Measurements from ENCODE around the gene ATP1A2.

Gene ATP1A2

DNA sequence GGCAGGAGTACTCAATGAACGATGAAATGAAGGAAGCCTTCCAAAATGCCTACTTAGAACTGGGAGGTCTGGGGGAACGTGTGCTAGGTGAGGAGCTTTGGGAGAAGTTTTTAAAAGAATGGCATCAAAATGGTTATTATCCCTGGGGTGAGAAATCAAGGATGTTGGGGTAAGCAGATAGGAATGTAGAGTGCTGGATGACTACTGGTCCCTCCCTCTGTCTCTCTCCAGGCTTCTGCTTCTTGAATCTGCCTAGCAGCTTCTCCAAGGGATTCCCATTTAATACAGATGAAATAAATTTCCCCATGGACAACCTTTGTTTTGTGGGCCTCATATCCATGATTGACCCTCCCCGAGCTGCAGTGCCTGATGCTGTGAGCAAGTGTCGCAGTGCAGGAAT is 55.8 kb downstream of the ATP1A2 start:
- H3K27me3 ChIP-seq (ENCODE audit: control insufficient read depth, low read length) = peaks cover 21% of the 10 kb centered on the region; the same call in 1 of the 2 replicates
- TF ChIP-seq, protein P1, sequence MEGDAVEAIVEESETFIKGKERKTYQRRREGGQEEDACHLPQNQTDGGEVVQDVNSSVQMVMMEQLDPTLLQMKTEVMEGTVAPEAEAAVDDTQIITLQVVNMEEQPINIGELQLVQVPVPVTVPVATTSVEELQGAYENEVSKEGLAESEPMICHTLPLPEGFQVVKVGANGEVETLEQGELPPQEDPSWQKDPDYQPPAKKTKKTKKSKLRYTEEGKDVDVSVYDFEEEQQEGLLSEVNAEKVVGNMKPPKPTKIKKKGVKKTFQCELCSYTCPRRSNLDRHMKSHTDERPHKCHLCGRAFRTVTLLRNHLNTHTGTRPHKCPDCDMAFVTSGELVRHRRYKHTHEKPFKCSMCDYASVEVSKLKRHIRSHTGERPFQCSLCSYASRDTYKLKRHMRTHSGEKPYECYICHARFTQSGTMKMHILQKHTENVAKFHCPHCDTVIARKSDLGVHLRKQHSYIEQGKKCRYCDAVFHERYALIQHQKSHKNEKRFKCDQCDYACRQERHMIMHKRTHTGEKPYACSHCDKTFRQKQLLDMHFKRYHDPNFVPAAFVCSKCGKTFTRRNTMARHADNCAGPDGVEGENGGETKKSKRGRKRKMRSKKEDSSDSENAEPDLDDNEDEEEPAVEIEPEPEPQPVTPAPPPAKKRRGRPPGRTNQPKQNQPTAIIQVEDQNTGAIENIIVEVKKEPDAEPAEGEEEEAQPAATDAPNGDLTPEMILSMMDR (IDR thresholded peaks at IDR 0.05; ENCODE audit: low read depth, low read length, poor library complexity, severe bottlenecking) = no peak
- TF ChIP-seq EZH2phosphoT487 (IDR thresholded peaks at IDR 0.05; ENCODE audit: borderline replicate concordance, low read length) = no peak
- H3F3A ChIP-seq (ENCODE audit: control insufficient read depth, insufficient read depth) = 0 out of 2 replicates have a peak, but pooled peaks cover 2% of the 10 kb centered on the region
- H4K20me1 ChIP-seq (ENCODE audit: control insufficient read depth, insufficient read depth, low read depth, low read length) = no peaks in the 10 kb centered on the region
- no peaks in the 10 kb centered on the region for H3K79me2 ChIP-seq (ENCODE audit: control insufficient read depth, low read length)
- H3K4me3 ChIP-seq (ENCODE audit: low read length) = no peak overlapping the region
- no peaks in the 10 kb centered on the region for H3K36me3 ChIP-seq (ENCODE audit: control insufficient read depth, low read length)
- peaks cover 12% of the 10 kb centered on the region for H3K4me1 ChIP-seq (ENCODE audit: control insufficient read depth, low read length)
- H3K9me2 ChIP-seq (replicated peaks; ENCODE audit: control insufficient read depth, low read length) = no peaks in the 10 kb centered on the region
- no peak overlapping the region for H3K27ac ChIP-seq (ENCODE audit: low read depth, low read length)
- H3K4me2 ChIP-seq (ENCODE audit: low read length) = no peak overlapping the region
- no peaks in the 10 kb centered on the region for H3K9me3 ChIP-seq (ENCODE audit: control insufficient read depth, insufficient read depth, low read length)

DNA sequence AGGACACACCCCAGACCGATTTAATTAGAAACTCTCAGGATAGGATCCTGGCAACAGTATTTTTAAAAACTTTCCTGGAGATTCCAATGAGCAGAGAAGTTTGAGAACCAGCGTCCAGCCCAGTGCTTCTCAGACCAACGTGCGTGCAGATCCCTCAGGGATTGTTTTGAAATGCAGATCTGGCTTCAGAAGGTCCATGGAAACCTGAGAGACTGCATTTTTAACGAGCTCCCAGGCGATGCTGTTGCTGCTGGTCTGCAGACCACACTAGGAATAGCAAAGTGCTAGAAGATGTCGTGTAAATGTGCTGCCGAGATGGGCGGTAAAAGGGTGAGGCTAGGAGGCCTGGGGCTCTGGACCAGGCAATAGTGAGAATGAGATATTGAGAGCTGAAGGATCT is 56.4 kb downstream of the ATP1A2 start:
- Histone ChIP-seq H3K79me2 (ENCODE audit: control insufficient read depth, low read length) (no peaks in the 10 kb centered on the region), H3K9me3 (ENCODE audit: control insufficient read depth, insufficient read depth, low read length) (no peaks in the 10 kb centered on the region), H3K27ac (ENCODE audit: low read depth, low read length) (no peak overlapping the region), H3K27me3 (ENCODE audit: control insufficient read depth, low read length) (peaks cover 19% of the 10 kb centered on the region; the same call in 1 of the 2 replicates), H4K20me1 (ENCODE audit: control insufficient read depth, insufficient read depth, low read depth, low read length) (no peaks in the 10 kb centered on the region), H3K4me3 (ENCODE audit: low read length) (no peak overlapping the region), H3F3A (ENCODE audit: control insufficient read depth, insufficient read depth) (0 out of 2 replicates have a peak, but pooled peaks cover 2% of the 10 kb centered on the region), H3K4me1 (ENCODE audit: control insufficient read depth, low read length) (peaks cover 12% of the 10 kb centered on the region), H3K36me3 (ENCODE audit: control insufficient read depth, low read length) (no peaks in the 10 kb centered on the region), H3K4me2 (ENCODE audit: low read length) (no peak overlapping the region), H3K9me2 (replicated peaks; ENCODE audit: control insufficient read depth, low read length) (no peaks in the 10 kb centered on the region)
- TF ChIP-seq, protein P1 (IDR thresholded peaks at IDR 0.05; ENCODE audit: low read depth, low read length, poor library complexity, severe bottlenecking) = no peak
- TF ChIP-seq EZH2phosphoT487 (IDR thresholded peaks at IDR 0.05; ENCODE audit: borderline replicate concordance, low read length) = no peak

DNA sequence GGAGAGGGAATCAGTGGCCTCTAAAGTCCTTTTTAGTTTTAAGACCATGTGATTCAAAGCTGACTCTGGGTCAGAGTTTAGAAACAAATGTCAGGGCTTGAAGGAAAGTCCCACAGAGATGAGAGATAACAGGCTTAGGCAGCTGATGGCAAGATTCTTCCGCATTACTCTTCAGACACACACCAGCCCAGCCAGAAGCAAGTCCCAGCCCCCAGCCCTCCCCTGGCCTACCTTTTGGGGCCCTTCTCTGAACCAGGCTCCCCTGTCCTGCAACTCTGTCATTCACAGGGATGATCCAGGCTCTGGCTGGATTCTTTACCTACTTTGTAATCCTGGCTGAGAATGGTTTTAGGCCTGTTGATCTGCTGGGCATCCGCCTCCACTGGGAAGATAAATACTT is 61.7 kb downstream of the ATP1A2 start:
- H3K79me2 ChIP-seq (ENCODE audit: control insufficient read depth, low read length) = no peaks in the 10 kb centered on the region
- H3F3A ChIP-seq (ENCODE audit: control insufficient read depth, insufficient read depth) = no peaks in the 10 kb centered on the region
- H3K9me3 ChIP-seq (ENCODE audit: control insufficient read depth, insufficient read depth, low read length) = no peaks in the 10 kb centered on the region
- H3K4me2 ChIP-seq (ENCODE audit: low read length) = no peak overlapping the region
- H3K9me2 ChIP-seq (replicated peaks; ENCODE audit: control insufficient read depth, low read length) = no peaks in the 10 kb centered on the region
- no peak overlapping the region for H3K4me3 ChIP-seq (ENCODE audit: low read length)
- no peak overlapping the region for H3K27ac ChIP-seq (ENCODE audit: low read depth, low read length)
- peaks cover 21% of the 10 kb centered on the region; the same call in 1 of the 2 replicates for H3K27me3 ChIP-seq (ENCODE audit: control insufficient read depth, low read length)
- no peaks in the 10 kb centered on the region for H3K36me3 ChIP-seq (ENCODE audit: control insufficient read depth, low read length)
- no peaks in the 10 kb centered on the region for H4K20me1 ChIP-seq (ENCODE audit: control insufficient read depth, insufficient read depth, low read depth, low read length)
- H3K4me1 ChIP-seq (ENCODE audit: control insufficient read depth, low read length) = no peaks in the 10 kb centered on the region
- TF ChIP-seq, protein P1 (IDR thresholded peaks at IDR 0.05; ENCODE audit: low read depth, low read length, poor library complexity, severe bottlenecking) = no peak
- TF ChIP-seq EZH2phosphoT487 (IDR thresholded peaks at IDR 0.05; ENCODE audit: borderline replicate concordance, low read length) = no peak
